ENCODE measurements around the gene SEZ6L2.
"Not testable (repeated sequence)": the region's sequence is repeated elsewhere in the genome, so short reads cannot be mapped to it uniquely, and the experiment has no call there.

The SEZ6L2 gene

GRCh38 chr16:29852654-29853053 is 46.7 kb downstream of the SEZ6L2 start:
- no peak for DNase-seq (ENCODE audit: low spot score)

- no peak for DNase-seq (ENCODE audit: low spot score)
Measured at GRCh38 chr16:29850998-29851397, 48.4 kb downstream of the SEZ6L2 start.

- DNase-seq (ENCODE audit: low spot score), result no peak
Measured at GRCh38 chr16:29849505-29849904, 49.8 kb downstream of the SEZ6L2 start.

- peak; percentile 38 for DNase-seq (ENCODE audit: low spot score)
Measured at GRCh38 chr16:29848420-29849297, 50.7 kb downstream of the SEZ6L2 start.

- DNase-seq (ENCODE audit: low spot score), result no peak
Measured at GRCh38 chr16:29845656-29846055, 53.7 kb downstream of the SEZ6L2 start.

- DNase-seq (ENCODE audit: low spot score), result no peak
Measured at GRCh38 chr16:29844575-29845331, 54.6 kb downstream of the SEZ6L2 start.

GRCh38 chr16:29843931-29844330 is 55.4 kb downstream of the SEZ6L2 start:
- DNase-seq (ENCODE audit: low spot score), result no peak

GRCh38 chr16:29842732-29843346 is 56.5 kb downstream of the SEZ6L2 start:
- DNase-seq (ENCODE audit: low spot score), result no peak

GRCh38 chr16:29841631-29842030 is 57.7 kb downstream of the SEZ6L2 start:
- no peak for DNase-seq (ENCODE audit: low spot score)

- no peak for DNase-seq (ENCODE audit: low spot score)
Measured at GRCh38 chr16:29840240-29840639, 59.1 kb downstream of the SEZ6L2 start.

- no peak for DNase-seq (ENCODE audit: low spot score)
Measured at GRCh38 chr16:29839822-29840221, 59.5 kb downstream of the SEZ6L2 start.

- DNase-seq (ENCODE audit: low spot score), result no peak
Measured at GRCh38 chr16:29837841-29838240, 61.5 kb downstream of the SEZ6L2 start.

GRCh38 chr16:29836623-29837022 is 62.7 kb downstream of the SEZ6L2 start:
- DNase-seq (ENCODE audit: low spot score), result no peak

GRCh38 chr16:29835926-29836325 is 63.4 kb downstream of the SEZ6L2 start:
- no peak for DNase-seq (ENCODE audit: low spot score)

GRCh38 chr16:29834079-29834478 is 65.3 kb downstream of the SEZ6L2 start:
- no peak for DNase-seq (ENCODE audit: low spot score)

GRCh38 chr16:29833219-29833618 is 66.1 kb downstream of the SEZ6L2 start:
- not testable (repeated sequence) for DNase-seq (ENCODE audit: low spot score)

- DNase-seq (ENCODE audit: low spot score), result no peak
Measured at GRCh38 chr16:29831490-29831889, 67.9 kb downstream of the SEZ6L2 start.

- DNase-seq (ENCODE audit: low spot score), result no peak
Measured at GRCh38 chr16:29830774-29831173, 68.6 kb downstream of the SEZ6L2 start.

- no peak for DNase-seq (ENCODE audit: low spot score)
Measured at GRCh38 chr16:29826342-29826695, 73.0 kb downstream of the SEZ6L2 start.

GRCh38 chr16:29825145-29826044 is 74.0 kb downstream of the SEZ6L2 start:
- peak; percentile 78 for DNase-seq (ENCODE audit: low spot score)

GRCh38 chr16:29824589-29825144 is 74.7 kb downstream of the SEZ6L2 start:
- DNase-seq (ENCODE audit: low spot score), result peak; percentile 68

Measured in LoVo (cell line).